Stimulated activated CD8-positive, alpha-beta memory T cell treated with anti-CD3 and anti-CD28 coated beads, Interleukin-15, amount 100 ng/mL, for 48 hours (primary cell): ENCODE results near the gene BMP3.

Experiments used
- DNase-seq, 2 donors: peaks; one replicate each; pipeline ENCODE4 v3.0.0-alpha.2; 2020; ENCODE audit warnings: low read depth in 2 of 2

Gene BMP3

DNA sequence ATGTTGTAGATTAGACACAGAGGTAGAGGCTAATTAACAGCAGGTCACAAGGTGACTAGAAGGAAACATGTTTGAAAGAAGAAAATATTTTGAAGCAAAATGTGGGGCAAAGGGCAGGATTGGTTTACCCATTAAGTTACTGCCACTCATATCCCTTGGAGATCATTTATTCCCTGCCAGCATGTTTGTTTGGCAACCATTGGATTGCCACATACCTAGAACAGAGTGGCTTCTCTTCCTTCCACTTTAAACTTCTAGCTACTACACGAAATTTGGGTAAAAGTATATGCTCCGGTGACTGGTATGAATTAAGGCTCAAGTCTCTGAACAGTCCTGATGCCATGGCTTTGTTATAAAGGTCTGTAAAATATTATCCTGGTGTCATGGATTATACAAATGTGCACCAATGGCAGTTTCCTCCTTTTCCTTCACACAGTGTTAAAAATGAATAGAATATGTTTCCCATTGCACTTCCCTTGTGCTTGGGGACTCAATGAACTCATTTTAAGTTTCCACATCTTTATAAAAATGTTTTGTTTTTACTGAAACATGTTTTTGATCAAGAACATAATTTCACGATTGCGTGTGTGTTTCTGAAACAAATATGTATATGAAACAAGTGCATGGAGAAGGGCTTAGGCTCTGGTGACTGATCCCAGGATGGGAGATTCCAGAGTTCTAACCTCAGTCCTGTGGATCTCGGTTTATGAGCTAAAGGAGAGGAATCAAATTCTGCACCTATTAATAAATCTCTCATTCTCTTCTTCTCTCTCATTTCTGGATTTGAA, 12.3 kb downstream of the BMP3 start:
- DNase-seq, result no peak

DNA sequence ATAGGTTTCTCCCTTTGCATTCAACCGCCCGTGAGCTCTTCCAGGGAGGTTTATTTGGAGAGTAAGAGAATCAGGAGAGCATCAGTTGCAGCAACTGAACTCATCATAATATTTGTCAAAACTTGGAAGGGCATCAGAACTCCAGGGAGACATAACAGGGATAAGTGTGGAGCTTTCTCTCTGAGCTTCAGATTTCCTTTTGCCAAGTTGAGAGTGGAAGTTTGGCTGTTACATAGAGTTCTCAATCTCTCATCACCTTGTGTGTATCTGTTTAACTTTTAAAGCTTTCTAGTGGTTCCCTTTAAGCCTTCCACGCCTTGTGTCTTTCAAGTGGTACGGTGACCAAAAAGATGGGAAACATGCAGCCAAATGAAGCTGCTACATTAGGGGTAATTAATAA, 18.8 kb downstream of the BMP3 start:
- no peak for DNase-seq

DNA sequence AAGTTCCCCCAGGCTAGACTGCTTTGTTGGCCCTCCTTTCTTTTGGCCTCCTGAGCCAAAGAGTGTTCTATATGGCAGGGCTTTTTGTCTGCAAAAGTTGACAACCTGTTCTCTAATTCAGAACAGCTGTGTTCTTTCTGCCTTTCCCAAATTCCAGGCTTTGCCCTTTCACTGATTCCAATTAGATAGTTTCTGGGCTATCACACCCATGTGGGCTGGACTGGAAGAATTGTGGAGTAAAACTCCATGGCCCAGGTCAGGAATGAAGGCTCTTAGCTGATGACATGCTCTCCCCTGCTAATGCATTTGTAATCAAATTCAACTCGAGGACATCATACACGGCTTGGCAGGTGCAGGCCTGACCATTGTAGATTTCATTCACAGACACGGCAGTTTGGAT, 19.4 kb downstream of the BMP3 start:
- no peak for DNase-seq

DNA sequence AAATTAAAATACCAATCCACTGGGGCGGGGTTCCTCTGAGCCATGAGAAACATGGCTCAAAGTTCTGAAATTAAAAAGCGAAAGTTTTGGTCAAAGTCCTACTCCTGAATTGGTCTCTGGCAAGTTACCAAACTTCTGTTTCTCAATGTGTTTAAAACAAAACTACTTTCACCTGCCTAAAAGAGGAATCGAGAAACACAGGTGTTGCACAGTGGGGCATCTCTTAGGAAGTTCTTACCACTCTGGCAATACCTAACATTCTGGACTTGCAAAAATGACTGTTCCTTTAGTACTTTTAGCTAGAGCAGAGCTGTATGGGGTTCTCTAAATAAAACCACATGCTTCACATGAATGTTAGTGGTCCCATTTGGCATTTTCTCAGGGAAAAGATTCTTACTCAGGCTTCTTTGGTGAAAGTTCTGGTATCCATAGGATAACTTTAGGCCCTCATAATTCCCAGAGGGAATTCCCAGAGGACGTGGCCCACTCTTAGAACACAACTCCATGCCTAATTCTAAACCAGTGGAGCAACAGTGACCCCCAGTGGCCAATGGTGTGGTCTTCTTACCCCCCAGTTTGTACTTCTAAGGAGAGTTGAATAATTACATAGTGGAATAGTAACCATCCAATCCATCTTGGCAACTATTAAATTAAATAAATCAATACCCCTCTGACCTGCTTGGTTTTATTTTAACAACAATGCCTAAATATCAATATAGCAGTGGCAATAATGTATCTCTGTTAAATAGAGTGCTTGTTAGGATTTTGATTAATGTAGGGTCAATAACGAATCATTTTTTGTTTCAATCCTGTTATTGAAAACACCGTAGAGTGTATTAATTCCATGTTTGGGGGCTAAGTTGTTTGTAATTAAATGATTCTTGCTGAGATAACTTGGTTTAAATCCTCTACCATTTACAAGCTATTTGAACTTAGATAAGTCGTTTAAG, 21.9 kb downstream of the BMP3 start:
- peak in 1 of 2 donors; percentile 12 for DNase-seq

GRCh38 chr4:81058621-81059020, 28.1 kb downstream of the BMP3 start:
- DNase-seq, result no peak

DNA sequence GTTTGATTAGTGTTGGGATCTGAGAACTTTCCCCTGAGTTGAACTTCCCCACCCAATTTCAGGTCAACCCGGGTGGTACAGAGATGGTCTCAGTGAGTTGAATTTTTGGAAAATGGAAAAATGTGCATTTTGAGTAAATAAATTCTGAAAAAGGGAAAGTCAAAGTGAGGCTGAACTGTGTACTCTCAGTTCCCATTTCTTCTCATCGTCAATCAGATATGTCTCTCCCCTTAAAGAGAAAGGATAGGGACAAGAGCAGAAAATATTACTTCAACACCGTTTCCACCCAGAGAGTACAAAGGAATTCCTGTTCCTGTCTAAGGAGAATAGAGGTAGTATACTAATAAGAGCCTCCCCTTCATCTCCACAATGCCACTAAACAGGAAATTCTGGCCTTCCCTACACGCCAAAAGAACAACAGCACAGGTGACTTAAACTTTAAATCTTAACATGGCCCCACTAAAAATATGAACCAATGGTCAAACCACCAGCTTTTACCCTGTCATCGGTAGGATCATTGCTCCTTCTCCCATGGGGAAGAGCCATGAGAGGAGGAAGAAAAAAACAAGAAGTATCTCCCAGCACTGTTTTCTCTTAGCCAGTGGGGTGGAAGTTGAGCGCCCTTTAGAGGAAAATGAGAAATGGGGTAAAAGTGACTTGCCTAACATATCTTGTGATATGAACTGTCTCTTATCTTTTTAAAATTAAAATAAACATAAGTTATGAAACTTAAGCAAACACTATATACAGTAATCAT, 30.3 kb downstream of the BMP3 start:
- no peak for DNase-seq

- no peak for DNase-seq
Measured at GRCh38 chr4:81061344-81061730, 30.8 kb downstream of the BMP3 start.

DNA sequence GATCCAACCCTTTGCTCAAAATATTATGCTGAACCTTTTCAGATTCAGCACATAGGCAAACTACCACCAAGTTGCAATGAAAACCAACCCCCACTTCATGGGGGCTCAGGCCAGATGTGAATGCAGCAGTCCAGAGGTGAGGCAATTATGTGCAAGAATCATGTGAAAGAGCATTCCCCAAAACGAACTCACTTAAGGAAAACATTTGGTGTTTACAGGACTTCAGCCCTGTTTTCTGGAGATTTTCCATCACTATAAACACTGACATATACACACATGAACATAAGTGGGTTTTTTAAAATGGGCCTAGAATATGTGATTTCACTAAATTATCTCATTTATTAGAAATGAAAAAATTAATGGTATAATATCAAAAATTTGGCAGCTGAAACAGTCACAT, 31.5 kb downstream of the BMP3 start:
- DNase-seq, result no peak

DNA sequence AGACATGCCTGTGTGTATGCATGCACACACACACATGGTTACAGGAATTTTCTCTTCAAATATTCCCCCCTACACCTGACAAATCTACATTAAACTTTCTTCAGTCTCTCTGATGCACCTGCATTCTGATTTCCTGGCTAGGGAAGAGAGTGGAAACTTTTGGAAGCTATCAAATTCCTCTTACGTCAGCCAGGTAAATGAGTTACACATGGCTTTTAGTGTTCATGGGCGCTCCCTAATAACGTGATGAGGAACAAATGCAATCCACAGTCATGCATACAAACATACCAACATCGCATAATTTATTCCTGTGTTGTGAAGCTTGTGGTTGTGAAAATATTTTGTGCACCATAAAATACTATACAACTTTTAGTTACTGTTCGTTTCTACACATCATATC, 34.9 kb downstream of the BMP3 start:
- no peak for DNase-seq

GRCh38 chr4:81069706-81070331, 39.3 kb downstream of the BMP3 start:
- DNase-seq, result peak in 1 of 2 donors; percentile 25

DNA sequence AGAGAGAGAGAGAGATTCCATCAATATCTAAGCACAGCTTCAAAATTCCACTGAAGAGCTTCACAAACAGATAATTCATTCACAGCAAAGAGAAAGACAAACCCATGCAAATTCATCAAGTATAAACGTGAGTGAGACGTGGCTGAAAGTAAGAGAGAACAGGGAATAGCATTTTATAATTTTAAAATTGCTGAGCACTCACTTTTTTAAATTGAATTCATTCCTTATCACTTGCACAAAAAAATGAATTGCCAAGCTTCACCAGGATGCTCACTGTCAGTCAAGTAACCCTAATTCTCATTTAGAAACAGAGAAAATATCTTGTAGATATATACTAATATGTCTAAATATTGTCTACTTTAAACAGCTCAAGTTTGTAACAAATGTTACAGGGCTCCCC, 40.5 kb downstream of the BMP3 start:
- DNase-seq, result no peak

GRCh38 chr4:81081156-81081555, 50.6 kb downstream of the BMP3 start:
- DNase-seq, result no peak

DNA sequence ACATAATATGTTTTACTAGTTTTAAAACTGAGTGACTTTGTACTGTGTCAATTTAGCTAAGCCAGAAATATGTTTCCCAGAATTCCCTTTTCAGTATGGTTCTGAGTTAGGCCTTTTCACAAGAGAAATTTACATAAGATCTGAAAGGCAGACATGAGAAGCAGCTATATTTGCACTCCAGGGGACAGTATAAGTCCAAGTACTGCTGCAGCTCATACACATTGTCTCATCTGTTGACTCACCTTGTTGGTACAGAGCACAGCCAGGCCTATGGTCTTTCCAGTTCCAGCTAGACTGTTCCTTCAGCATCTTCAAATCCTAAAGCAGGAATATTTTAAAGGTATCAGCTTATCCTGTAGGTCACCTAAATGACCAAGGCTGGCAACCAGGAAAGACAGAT, 53.5 kb downstream of the BMP3 start:
- no peak for DNase-seq

DNA sequence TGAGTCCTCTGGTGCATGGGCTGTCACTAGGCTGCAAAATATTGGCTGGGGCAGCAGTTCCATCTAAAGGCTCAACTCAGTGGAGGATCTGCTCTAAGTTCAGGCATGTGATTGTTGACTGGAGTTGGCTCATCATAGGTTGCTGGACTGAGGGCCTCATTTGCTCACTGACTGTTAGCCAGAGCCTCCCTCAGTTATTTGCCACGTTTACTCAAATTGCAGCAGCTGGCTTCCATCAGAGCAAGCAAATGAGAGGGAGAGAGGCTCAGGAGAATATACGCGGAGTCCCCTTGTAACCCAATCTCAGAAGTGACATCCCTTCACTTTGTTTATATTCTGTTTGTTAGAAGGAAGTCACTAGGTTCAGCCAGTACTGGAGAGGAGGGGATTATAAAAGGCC, 54.1 kb downstream of the BMP3 start:
- DNase-seq, result no peak

DNA sequence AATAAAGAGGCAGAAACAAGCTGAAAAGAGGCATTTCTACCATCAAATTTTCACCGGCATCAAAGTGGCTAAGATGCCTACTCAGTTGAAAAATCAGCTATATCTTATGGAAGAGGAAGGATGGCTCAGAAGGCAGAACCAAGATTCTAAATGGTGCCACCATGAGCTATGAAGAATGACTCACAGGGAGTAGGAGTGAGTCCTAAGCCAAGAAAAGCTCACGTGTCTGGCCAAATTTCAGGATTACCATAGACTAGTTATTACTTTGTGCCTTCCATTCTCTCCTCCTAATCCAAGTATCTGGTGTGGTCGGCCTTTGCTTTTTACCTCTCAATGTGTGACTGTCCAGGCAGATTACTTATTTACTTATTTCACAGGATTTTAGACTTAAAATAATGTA, 54.8 kb downstream of the BMP3 start:
- DNase-seq, result no peak

GRCh38 chr4:81085979-81086378, 55.5 kb downstream of the BMP3 start:
- DNase-seq, result no peak

DNA sequence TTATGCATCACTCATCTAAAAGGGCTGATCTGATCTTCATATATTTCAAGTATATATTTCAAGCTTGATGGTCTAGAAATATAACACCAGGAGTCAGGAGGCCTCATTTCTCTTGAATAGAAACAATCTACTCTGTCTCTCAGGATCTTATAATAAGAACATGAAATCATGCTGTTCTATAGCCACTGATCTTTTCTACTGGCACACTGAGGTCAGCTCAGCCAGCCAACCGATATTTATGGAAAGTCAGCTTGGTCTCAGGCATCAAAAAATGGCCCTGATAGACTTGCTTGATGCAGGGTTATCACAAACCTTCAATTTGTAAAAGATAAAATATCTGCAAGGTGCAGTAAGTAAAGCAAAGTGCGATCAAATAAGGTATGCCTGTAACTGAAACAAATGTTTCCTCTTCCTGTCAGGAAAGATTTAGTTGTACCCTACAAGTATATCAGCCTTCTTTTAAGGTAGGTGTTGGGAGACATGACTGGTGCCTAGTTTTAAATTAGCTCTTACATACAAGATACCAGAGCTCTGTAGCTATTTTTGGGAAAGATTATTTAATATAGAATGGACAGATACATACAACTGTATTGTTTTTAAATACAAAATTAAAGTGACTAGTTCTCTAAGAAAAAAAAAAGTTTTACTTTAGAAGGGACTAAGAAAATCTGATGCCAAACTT, 63.4 kb downstream of the BMP3 start:
- DNase-seq, result no peak

DNA sequence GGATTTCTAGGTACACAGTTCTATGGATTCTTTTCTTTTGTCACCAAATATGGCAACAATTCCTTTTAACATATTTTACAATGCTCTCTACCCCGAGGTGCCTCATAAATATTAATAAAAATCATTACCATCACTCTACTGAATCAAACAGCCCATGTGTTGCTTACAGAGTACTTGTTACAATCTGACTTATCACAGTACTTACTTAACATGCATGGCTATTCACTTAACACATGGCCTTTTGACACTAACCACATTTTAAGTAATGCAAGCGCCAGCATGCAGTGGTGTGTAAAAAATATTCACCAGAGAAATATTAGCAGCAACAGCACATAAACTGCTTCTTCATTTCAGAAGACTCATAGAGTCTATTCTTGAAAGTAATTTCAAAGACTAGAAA, 64.9 kb downstream of the BMP3 start:
- DNase-seq, result no peak

DNA sequence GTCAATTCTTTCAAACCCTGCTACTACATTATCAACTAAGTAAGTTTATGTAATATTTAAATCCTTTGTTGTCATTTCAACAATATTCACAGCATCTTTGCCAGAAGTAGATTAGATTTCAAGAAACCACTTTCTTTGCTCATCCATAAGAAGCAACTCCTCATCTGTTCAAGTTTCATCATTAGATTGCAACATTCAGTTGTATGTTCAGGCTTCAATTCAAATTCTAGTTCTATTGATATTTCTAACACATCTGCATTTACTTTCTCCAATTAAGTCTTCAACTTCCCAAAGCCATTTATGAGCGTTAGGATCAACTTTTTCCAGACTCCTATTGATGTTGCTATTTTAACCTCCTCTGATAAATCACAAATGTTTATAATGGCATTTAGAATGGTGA, 66.1 kb downstream of the BMP3 start:
- DNase-seq, result no peak

- DNase-seq, result no peak
Measured at GRCh38 chr4:81102107-81102506, 71.6 kb downstream of the BMP3 start.

DNA sequence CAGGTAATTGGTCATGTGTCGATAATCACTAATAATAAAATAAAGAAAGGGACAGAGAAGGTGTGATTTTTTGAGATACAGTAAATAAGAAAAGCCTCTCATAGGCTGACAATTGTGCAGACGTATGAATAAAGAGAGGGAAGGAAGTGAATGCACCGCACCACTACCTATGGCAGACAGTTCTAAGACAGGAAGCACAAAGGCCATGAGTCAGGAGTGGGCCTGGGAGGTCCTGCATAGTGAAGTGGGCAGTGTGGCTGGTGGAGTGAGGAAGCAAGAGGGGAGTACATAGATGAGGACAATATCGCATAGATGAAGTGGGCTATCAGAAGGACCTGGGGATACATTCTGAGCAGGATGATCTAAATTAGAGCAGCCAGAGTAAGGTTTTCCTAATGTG, 75.6 kb downstream of the BMP3 start:
- no peak for DNase-seq
